Testis (tissue), 3 donors: Measurements from ENCODE around the gene PYCR2. TPM values are rescaled to one million over a fixed set of nuclear protein-coding genes. Genes with fewer than 3 reads are reported as not detected.
"Not testable (repeated sequence)": the region's sequence is repeated elsewhere in the genome, so short reads cannot be mapped to it uniquely, and the experiment has no call there.

Experiments
- DNase-seq: peaks from one replicate; pipeline ENCODE4 v3.0.0-alpha.2; 2019
- H3K27ac ChIP-seq, 2 donors: fragments of 200-600 bp; sonication (generic); one replicate each; pipeline ENCODE4 v1.5.1; 2019
- H3K27me3 ChIP-seq: fragments of 200-600 bp; sonication (generic); one replicate; pipeline ENCODE4 v1.5.1; 2019
- H3K36me3 ChIP-seq: fragments of 200-600 bp; sonication (generic); one replicate; pipeline ENCODE4 v1.5.1; 2017; ENCODE audit warnings: low read depth; ENCODE audit errors: missing control alignments
- H3K4me1 ChIP-seq: fragments of 200-600 bp; sonication (generic); one replicate; pipeline ENCODE4 v1.5.1; 2019
- H3K4me3 ChIP-seq, 2 donors: fragments of 200-600 bp; sonication (generic); one replicate each; pipeline ENCODE4 v1.5.1; 2017 to 2019
- H3K9me3 ChIP-seq: fragments of 200-600 bp; sonication (generic); one replicate; pipeline ENCODE4 v1.5.1; 2017
- POLR2A ChIP-seq: fragments of 450-650 bp; IDR thresholded peaks from one replicate; pipeline ENCODE4 v1.6.1; 2017; ENCODE audit warnings: antibody characterized with exemption, mild to moderate bottlenecking, moderate library complexity
- WGBS, 2 donors: methylation state at CpG; one replicate each; pipeline ENCODE4 v1.1.5; 2018; 5-methylcytosine and 5-hydroxymethylcytosine counted together
- intact Hi-C: fragments of 100-400 bp; cut with DNase I; formaldehyde crosslinking; loops from one replicate; pipeline ENCODE4 v1.15.1; 2023; ENCODE audit warnings: low total_unique reads
- polyA plus RNA-seq: library from polyadenylated mRNA; stranded (reverse); fragments of 350-450 nt; fragmentation: Illumina TruSeq; extraction: RNeasy Lipid Tissue Mini Kit (QIAGEN cat#74804); gene quantifications from one replicate; pipeline ENCODE4 v1.2.3, GENCODE V29; 2014; ENCODE audit warnings: low read depth, low replicate concordance; ENCODE audit not compliant: insufficient read depth
- total RNA-seq, 2 donors: library from RNA; depleted of rRNA; stranded (reverse); fragments of >200 nt; gene quantifications; one replicate each; pipeline ENCODE4 v1.2.3, GENCODE V29; 2016
- TF ChIP-seq, protein P1 (sequence below), 3 experiments: fragments of 450-650 bp in 2 of 3; fragments of 200-600 bp in 1 of 3; sonication (generic) in 1 of 3; IDR thresholded peaks; one replicate each; pipeline ENCODE4 v1.5.1; 2016 to 2019; ENCODE audit warnings: antibody characterized with exemption in 3 of 3, mild to moderate bottlenecking in 2 of 3, moderate library complexity in 1 of 3

Gene PYCR2
- total and polyA plus RNA-seq, 3 donors from 2014 or later: 60.7 to 85.3 (median 64.2) TPM

DNA sequence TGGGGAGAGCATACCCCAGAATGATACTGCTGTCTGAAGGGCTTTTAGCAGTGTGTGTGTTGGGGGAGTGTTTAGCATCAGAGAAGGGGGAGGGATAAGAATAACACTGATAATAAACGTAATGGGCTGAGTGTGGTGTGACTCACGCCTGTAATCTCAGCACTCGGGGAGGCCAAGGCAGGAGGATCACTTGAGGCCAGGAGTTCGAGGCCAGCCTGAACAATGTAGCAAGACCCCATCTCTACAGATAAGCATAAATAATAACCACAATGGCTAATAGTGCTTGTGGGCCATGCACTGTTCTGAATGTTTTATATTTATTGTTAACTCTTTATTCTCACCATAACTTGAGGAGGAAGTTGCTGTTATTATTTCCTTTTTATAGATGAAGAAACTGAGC is 19.5 kb upstream of the PYCR2 start:
- intact Hi-C loops: no loop called here
- no peak overlapping the region for H3K27ac ChIP-seq
- no peak for DNase-seq

DNA sequence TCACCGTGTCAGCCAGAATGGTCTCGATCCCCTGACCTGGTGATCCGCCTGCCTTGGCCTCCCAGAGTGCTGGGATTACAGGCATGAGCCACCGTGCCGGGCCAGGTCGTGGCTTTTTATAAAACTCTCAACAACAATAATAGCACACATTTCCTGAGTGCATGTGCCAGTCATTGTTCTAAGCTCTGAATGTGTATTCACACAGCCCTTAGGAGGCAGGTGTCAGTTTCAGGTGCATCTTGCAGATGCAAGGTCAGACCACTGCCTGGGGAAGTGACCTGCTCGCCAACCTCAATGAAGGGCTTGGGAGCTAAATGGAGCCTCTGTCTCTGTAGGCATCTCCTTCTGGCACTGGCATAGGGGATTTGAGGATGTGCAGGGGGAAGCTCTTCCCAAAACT is 18.5 kb upstream of the PYCR2 start:
- WGBS, 2 donors: 65 to 71% methylated on average over 7 of the region's 7 CpGs
- no peak overlapping the region for H3K27ac ChIP-seq
- H3K4me1 ChIP-seq: peaks cover 17% of the 10 kb centered on the region
- H3K4me3 ChIP-seq: no peak overlapping the region
- H3K9me3 ChIP-seq: no peaks in the 10 kb centered on the region
- TF ChIP-seq POLR2A: no peak
- TF ChIP-seq, protein P1, sequence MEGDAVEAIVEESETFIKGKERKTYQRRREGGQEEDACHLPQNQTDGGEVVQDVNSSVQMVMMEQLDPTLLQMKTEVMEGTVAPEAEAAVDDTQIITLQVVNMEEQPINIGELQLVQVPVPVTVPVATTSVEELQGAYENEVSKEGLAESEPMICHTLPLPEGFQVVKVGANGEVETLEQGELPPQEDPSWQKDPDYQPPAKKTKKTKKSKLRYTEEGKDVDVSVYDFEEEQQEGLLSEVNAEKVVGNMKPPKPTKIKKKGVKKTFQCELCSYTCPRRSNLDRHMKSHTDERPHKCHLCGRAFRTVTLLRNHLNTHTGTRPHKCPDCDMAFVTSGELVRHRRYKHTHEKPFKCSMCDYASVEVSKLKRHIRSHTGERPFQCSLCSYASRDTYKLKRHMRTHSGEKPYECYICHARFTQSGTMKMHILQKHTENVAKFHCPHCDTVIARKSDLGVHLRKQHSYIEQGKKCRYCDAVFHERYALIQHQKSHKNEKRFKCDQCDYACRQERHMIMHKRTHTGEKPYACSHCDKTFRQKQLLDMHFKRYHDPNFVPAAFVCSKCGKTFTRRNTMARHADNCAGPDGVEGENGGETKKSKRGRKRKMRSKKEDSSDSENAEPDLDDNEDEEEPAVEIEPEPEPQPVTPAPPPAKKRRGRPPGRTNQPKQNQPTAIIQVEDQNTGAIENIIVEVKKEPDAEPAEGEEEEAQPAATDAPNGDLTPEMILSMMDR (IDR thresholded peaks at IDR 0.05): no peak
- intact Hi-C loops: no loop called here
- DNase-seq: no peak
- no peaks in the 10 kb centered on the region for H3K27me3 ChIP-seq
- H3K36me3 ChIP-seq: no peaks in the 10 kb centered on the region

More for the DNA sequence above, 19.5 kb upstream of the PYCR2 start:
- no peaks in the 10 kb centered on the region for H3K36me3 ChIP-seq
- TF ChIP-seq, protein P1 (IDR thresholded peaks at IDR 0.05): no peak
- no peak for TF ChIP-seq POLR2A
- H3K27me3 ChIP-seq: no peaks in the 10 kb centered on the region
- 50 to 60% methylated on average over 4 of the region's 4 CpGs for WGBS, 2 donors
- H3K9me3 ChIP-seq: no peaks in the 10 kb centered on the region
- no peak overlapping the region for H3K4me3 ChIP-seq
- peaks cover 17% of the 10 kb centered on the region for H3K4me1 ChIP-seq

DNA sequence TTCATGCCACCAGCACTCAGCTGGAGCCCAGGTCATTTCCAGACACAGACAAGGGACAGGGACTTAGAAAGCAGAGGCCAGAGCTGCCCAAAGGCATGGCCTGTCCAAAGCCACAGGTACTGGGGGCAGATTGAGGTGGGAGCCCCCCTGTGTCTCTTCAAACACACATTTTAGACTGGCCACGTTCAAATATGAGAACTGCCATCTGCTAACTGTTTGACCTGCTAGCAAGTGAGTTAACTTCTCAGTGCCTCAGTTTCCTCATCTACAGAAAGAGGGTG is 17.8 kb upstream of the PYCR2 start:
- no peak for DNase-seq
- H3K27ac ChIP-seq: no peak overlapping the region
- H3K9me3 ChIP-seq: no peaks in the 10 kb centered on the region
- WGBS, 2 donors: 27 to 43% methylated on average over 1 of the region's 1 CpG
- no peaks in the 10 kb centered on the region for H3K36me3 ChIP-seq
- intact Hi-C loops: no loop called here
- no peak for TF ChIP-seq POLR2A
- TF ChIP-seq, protein P1 (IDR thresholded peaks at IDR 0.05): no peak
- H3K27me3 ChIP-seq: no peaks in the 10 kb centered on the region
- H3K4me1 ChIP-seq: peaks cover 17% of the 10 kb centered on the region
- no peak overlapping the region for H3K4me3 ChIP-seq

DNA sequence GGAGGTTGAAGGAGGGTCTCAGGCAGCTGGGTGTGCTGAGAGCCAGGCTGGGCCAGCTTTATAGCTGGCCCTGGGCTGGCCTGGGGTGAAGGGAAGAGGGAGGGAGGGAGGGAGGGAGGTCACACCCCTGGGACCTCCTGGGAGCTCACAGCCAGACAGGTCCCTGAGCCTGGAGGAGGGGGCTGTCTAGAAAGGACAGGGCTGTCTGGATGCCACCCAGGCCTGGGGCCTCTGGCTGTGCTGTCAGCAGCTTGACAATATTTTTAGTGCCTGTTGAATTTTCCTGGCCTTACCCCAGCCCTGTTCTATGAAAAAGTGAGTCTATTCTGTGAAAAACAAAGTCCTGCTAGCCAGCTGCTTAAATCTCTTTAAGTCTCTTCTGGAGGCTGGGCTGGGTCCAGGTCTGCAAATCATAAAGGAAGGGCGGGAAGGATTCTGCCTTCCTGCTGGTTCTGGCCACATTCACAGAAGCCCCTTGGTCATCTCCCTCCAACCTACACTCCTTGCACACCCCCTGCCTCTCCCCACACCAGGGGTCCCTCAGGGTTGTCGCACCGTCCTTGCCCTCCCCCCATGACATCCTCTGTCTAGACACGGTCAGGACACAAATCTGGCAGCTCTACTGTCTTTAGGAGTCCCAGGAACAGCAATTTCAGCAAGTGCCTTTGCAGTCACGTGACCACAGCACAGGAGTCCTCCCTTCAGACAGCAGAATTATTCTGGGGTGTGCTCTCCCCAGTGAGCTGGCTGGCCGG is 17.3 kb upstream of the PYCR2 start, which contains the start of gene LEFTY2:
TSS of gene LEFTY2 (minus strand) at position 34 of the 755 bp plus-strand sequence. CDS start 80 bp downstream, outside the sequence.
- H3K36me3 ChIP-seq: no peaks in the 10 kb centered on the region
- peak within 1 kb of the TSS; percentile 76 to 80 for H3K27ac ChIP-seq
- peaks cover 17% of the 10 kb centered on the region for H3K4me1 ChIP-seq
- no peaks in the 10 kb centered on the region for H3K27me3 ChIP-seq
- peak; percentile 40 for DNase-seq
- H3K9me3 ChIP-seq: no peaks in the 10 kb centered on the region
- WGBS, 2 donors: 60 to 72% methylated on average over 6 of the region's 6 CpGs
- intact Hi-C loops: no loop called here
- no peak for TF ChIP-seq POLR2A
- H3K4me3 ChIP-seq: no peak within 1 kb of the TSS

DNA sequence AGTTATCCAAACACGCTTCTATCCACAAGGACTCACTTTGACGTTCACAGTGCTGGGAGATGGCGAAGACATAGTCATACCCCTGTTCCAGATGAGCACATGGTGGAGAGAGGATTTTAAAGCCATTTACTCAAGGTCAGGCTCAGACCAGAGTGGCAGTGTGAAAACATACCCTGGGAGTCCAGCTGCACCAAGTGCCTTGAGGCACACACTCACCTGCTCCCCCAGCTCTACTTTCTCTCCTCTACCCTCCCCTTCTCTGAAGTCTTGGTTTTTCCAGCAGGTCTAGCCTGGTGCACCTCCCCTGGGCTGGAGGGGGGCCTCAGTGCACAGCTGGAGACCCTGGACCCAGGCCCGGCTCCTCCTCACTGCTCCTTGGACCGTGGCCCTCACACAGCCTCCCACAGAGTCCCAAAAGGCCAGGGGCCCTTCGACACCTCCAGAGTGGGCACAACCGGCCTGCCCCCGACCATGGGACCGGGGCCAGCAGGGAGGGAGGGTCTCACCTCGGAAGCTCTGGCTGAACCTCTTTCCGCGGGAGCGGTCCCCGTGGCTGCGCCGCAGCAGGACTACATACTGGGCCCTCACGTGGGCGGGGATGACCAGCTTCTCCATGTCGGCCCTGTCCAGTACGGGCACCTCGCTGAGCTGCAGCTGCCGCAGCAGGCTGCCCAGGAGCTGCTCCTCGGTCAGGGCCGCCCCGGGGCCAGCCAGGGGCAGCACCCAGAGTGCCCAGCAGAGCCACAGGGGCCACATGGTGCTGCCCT is 16.5 kb upstream of the PYCR2 start:
- no peak overlapping the region for H3K4me3 ChIP-seq
- H3K9me3 ChIP-seq: no peaks in the 10 kb centered on the region
- H3K27me3 ChIP-seq: no peaks in the 10 kb centered on the region
- H3K4me1 ChIP-seq: peaks cover 17% of the 10 kb centered on the region
- no peak for DNase-seq
- no peaks in the 10 kb centered on the region for H3K36me3 ChIP-seq
- TF ChIP-seq, protein P1 (IDR thresholded peaks at IDR 0.05): no peak
- no peak for TF ChIP-seq POLR2A
- 54 to 62% methylated on average over 6 to 25 of the region's 25 CpGs for WGBS, 2 donors
- peak overlapping the region; percentile 76 to 80 for H3K27ac ChIP-seq
- intact Hi-C loops: no loop called here

DNA sequence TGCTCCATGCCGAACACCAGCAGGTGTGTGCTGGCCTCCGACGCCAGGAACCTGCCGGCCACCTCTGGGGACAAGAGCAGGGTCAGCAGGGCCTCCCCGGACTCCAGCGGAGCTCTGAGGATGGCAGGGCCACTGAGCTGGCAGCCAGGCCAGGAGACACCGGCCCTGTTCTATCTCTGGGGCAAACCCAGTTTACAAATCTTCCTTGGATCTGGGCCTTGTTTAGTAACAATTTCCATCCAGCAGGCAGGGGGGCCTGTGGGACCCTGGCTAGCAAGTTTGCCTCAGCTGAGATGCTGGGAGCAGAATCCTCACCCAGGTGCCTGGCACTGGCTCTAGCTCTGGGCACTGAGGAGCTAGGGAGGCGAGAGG is 15.9 kb upstream of the PYCR2 start:
- DNase-seq, H3K9me3 ChIP-seq, H3K27me3 ChIP-seq, intact Hi-C loops, H3K27ac ChIP-seq, H3K36me3 ChIP-seq: not testable (repeated sequence)
- Histone ChIP-seq H3K4me3 (peak overlapping the region in 1 of 2 donors; percentile 26), H3K4me1 (peaks cover 17% of the 10 kb centered on the region)
- WGBS, 2 donors: 62 to 83% methylated on average over 1 to 3 of the region's 8 CpGs

DNA sequence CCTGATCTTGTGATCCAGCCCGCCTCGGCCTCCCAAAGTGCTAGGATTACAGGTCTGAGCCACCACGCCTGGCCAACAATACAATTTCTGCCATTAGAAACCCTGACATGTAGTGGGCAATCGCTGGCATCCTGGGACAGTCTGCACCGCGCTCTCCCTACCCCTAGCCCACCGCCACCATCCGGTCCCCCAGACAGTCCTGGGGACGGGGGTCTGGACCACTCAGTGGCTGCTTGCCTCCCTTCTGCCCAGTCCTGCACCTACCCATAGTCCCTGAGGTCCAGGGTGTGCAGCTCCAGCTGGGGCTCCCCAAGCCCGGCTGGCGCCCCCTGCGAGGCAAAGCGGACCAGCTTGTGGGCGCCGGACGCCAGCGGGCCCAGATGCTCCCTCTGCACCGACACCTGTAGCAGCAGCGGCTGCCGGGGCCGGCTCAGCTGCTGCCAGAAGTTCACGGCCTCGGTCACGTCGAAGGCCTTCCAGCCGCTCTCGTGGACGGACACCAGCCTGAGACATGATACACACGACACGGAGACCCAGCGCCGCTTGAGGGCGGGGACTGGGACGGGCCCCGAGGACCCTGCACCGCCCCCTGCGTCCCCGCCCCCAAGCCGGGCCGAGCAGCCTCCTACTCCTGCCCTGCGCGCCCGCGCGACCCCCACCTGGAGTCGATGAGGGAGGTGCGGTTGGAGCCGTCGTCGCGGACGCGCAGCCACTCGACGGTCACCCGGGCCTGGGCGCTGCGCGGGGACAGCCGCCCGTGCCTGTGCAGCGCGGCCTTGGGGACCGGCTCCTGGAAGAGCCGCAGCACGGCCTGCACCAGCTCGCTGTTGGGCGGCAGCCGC is 15.3 kb upstream of the PYCR2 start:
- peaks cover 17% of the 10 kb centered on the region for H3K4me1 ChIP-seq
- 50 to 65% methylated on average over 2 to 17 of the region's 69 CpGs for WGBS, 2 donors
- H3K27ac ChIP-seq, intact Hi-C loops, H3K36me3 ChIP-seq, H3K9me3 ChIP-seq, DNase-seq, H3K27me3 ChIP-seq: not testable (repeated sequence)
- peak overlapping the region in 1 of 2 donors; percentile 26 for H3K4me3 ChIP-seq
